Amniotic epithelial cell (primary cell): Measurements from ENCODE around the gene RPS6KA5.
"Not testable (repeated sequence)": the region's sequence is repeated elsewhere in the genome, so short reads cannot be mapped to it uniquely, and the experiment has no call there.

Experiments used
- DNase-seq: peaks from one replicate; pipeline ENCODE4 v3.0.0-alpha.2; 2010; ENCODE audit warnings: low read depth

RPS6KA5 gene

DNA sequence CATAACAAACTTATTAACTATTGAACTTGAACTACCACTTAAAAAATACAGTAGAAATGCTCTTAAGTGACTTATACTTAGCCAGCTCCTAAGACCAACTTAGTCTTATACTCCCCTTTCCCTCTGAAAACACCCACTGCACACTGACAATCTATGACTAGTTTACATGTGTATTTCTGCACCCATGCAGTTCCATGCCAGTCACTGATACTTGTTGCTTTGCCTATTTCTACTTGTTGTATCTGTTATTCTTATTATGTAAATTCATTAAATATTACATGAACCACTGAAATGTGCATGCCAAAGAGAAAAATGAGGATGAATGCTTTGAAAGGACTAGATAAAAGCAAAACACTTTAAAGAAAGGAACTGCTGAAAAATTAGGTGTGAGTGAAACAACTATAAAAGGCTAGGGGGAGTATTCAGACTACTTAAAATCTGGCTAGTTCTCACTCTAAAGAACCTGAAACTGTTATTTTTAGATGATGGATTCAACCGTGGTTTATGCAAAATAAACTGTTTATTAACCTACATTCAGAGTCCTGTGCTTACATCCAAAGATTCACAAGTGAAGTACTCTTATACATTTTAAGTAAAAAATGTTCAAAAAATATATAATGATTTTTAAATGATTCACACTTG is 74.7 kb downstream of the RPS6KA5 start:
- DNase-seq: no peak

DNA sequence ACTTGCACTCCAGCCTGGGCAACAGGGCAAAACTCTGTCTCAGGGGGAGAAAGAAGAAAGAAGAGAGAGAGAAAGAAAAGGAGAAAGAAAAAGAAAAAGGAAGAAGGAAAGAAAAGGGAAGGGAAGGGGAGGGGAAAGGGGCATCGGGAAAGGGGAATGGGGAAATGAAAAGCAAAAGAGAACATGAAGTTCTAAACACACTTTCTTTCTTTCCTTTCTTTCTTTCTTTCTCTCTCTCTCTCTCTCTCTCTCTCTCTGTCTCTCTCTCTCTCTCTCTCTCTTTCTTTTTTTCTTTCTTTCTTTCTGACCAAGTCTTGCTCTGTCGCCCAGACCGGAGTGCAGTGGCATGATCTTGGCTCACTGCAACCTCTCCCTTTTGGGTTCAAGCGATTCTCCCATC is 76.9 kb downstream of the RPS6KA5 start:
- DNase-seq: no peak

DNA sequence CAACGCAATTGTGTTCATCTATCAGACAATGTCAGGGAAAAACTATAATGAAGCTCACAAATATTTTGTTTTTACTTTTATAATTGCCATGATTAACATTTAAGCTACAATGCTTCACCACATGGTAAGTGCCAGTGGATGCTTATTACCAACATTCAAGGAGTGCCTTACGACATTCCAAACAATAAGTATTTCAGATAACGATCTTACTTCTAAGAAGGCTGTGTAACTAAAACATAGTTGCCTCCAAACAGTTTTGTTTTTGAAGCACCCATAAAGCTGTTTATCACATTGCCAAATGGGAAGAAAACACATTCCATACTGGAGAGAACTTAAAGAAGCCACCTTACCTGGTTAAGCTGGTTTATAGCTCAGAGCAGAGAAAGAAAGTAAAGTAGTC is 78.8 kb downstream of the RPS6KA5 start:
- DNase-seq: no peak

DNA sequence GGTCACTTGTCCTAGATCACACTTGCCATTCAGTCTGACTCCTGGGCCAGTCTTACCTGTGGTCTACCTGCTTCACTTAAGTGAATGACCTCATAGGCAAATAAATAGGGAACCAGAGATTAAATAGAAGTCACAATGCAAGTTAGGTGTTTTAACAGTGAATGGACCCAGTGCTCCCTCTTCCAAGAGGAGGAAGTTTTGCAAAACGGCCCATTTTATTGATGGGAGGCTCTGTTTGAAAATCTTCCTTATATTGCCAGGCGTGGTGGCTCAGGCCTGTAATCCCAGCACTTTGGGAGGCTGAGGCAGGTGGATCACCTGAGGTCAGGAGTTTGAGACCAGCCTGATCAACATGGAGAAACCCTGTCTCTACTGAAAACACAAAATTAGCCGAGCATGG is 79.8 kb downstream of the RPS6KA5 start:
- not testable (repeated sequence) for DNase-seq

DNA sequence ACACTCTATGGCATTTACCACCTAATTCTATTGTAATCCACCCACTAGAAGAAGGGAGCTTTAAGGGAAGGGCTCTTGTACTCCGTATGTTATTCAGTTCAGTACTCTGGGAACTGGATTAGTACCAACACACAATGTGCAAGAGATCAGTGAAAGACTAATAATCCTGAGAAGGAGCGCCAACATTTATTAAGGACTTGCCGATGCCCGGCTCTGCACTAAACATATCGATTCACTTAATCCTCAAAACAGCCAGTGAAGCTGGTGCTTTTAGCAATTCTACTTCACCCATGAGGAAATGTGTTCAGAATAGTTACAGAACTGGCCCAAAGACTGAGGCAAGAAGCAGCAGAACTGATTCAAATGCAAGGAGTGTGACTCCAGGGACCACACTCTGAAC is 80.9 kb downstream of the RPS6KA5 start:
- DNase-seq: no peak

DNA sequence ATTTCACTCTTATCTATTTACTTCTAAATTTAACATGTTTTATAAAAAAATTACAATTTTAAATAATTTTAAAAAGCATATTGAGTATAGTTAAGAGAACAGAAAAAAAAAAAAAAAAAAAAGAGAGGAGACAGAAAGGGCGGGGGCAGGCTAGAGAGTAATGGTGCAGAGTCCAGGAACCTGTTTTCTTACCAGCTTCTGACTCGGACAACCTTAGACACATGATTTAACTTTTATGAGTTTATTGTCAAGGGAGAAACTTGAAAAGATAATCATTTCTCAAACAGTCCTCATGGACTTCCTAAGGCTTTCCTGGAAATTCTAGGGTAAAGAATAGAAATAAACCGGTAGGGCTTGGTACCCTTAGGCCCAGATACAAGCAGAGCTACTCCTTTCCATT is 84.3 kb downstream of the RPS6KA5 start:
- DNase-seq: no peak

DNA sequence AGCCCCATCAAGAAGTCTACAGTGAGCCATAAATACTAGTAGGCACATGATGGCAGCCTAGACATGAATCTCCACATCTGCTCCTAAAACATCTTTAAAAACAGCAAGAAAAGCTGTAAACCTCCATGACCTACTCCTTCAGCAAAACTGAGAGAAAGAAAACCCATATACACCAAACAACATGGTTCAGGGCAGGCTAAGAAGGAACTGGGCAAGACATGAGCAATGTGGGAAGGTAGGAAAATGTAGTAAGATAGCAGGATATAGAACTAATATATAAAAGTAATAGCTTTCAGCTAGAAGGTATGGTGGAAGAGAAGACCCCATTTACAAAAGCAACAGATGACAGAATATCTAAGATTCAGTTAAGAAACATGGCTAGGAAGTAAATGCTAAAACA is 88.8 kb downstream of the RPS6KA5 start:
- DNase-seq: no peak

DNA sequence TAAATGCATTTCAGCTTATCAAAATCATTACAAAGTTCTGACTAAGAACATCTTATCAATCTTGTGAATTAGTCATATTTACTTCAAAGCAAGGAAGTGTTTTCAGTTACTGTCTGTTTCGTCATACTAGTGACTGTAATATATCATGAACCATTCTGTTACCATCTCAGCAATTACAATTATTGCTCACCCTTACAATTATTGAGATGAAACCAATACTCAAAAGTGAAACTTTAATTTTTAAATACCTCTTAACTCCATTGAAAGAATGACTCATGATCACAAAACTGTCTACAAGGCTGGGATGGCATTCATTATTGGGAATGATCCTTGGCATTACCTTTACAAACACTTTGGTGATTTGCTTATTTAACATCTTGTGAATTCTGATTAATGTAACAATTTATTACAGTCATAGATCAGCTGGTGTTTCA is 90.3 kb downstream of the RPS6KA5 start:
- DNase-seq: peak; percentile 72

DNA sequence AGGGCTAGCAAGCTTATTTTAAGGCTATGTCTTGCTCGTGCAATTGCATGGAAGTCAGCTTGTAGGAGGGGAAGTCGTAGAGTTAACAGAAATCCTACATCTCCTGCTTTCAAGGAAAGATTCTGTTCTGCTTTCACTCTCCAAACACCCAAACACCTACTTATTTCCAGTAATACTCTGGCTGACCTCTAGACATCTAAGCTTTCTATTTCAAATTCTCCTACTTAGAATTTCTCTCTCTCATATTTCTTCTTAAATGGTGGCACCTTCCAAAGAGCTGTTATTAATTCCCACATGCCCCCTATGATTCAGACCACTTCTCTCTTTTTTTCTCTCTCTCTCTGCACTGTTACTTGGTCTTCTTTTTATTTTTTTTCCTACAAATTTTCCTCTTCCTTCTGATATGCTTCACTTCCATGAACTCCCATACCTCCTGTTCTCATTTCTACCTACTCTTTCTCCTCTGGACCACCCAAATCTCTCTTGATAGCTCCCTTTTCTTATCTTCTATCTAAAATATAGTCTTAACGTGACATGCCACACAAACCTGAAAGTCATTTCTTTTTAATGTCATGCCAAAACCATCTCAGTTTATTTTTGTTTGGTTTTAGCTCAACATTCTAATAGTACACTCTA is 90.8 kb downstream of the RPS6KA5 start:
- DNase-seq: peak; percentile 20

DNA sequence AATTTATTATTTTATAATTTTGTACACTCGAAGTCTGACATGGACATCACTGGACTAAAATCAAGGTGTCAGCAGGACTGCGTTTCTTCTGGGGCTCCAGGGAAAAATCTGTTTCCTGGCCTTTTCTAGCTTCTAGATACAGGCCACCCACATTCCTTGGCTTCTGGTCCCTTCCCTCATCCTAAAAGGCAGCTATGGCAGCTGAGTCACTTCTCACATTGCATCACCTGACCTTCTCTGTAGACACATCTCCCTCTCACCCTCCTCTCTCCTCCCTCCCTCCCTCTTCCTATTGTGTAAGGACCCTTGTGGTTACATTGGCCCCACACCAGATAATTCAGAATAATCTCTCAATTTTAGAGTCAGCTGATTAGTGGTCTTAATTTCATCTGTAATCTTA is 92.4 kb downstream of the RPS6KA5 start:
- DNase-seq: peak; percentile 53

DNA sequence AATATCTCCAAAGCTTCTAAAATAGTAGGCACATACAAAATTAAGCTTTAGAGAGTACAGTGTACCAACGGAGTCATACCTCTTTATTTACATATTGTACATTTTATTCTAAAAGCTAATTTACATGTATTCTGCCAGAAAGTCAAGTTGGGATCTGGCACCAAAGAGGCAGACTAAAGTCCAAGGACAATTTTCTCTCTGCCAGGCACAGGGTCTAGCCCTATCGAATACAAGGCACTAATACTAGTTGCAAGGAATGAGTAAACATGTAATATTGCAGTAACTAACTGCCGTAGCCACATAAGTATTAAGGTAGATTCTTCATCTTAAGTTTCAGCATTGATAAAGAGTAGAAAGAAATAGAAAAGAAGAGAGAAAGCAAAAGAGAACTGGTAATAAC is 93.9 kb downstream of the RPS6KA5 start:
- no peak for DNase-seq

DNA sequence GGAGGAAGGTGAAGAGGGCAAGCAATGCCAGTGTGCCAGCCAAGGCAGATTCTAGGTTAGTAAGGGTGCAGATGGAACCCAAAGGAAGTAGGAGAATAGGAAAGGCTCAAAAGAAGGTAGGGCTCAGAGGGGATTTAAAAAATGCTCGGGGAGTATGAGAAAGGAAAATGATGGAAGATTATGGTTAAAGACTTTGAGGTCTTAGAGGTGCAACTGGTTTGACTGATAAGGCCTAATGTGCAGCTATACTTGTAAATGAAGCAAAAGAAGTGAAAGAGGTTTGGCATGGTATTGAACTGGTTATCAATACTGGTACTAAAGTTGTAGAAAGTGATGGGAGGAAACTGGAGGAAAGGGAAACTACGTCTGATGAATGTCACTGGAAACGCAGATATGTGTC is 94.7 kb downstream of the RPS6KA5 start:
- DNase-seq: no peak

DNA sequence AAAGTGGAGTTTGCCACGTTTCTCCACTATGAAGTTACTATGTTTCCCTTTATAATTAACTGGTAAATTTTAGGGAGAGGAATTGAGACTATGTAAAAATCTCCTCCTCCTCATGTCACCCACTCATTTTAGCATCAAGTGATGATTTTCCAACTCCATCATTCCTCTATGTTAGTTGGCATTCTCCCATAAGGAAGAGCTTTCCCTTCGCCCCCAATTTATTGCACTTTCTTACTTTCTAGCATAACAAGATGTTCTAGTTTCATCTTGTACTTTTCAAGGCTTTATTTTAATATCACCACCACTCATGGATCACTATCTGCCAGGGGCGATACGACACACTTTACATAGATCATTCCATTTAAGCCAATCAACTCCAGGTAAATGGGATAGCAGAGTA is 97.1 kb downstream of the RPS6KA5 start:
- no peak for DNase-seq

DNA sequence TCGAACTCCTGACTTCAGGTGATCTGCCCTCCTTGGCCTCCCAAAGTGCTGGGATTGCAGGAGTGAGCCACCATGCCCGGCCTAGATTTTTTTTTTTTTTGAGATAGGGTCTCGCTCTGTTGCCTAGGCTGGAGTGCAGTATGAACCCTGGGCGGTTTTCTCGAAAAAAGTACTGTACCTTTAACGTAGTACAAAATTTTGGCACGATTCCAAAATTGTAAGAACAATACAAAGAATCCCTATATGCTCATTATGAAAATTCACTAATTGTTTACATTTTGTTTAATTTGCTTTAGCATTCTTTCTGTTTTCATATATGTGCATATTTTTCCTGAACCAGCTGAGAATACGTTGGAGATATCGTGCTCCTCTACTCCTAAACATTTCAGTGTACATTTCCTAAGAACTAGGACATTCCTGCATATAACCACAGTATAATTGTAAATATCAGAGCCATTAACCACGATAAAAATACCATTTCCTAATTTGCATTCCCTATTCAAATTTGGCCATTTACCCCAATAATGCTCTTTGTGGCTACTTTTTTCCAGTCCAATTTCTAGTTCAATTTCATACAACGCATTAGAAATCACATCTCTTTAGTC is 97.8 kb downstream of the RPS6KA5 start:
- no peak for DNase-seq

DNA sequence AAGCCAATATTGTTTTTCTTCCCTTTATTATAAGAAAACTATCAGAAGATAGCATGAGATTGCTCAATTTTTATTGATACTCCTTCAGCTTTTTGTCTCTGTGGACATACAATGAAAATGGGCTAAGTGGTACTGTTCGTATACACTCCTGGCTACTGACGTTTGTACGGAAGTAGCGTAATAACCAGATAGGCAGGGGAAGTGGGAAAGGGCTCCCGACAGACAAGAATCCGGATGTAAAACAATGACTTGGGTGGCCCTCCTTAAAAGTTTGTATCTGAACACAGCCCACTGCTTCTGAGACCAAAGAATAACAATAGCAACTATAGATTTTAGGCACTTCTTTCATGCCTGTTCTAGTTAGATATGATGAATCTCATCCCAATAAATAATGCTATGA is 99.6 kb downstream of the RPS6KA5 start:
- DNase-seq: no peak

DNA sequence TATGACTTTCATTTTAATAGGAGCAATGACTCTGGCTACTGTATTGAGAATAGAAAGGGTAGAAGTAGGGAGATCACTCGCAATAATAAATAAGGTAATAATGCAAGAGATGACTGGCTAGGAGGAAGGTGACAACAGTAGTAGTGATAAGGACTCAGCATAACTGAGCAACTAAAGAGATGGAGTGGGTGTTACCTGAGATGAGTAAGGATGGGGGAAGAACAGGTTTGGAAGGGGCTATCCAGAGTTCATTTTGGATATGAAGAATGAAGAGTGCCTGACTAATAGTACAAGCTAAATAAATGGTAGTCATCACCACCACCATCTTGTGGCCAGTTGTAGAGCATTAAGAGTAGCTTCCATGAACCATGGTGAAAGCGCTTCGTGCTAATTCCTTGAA is 101.1 kb downstream of the RPS6KA5 start:
- DNase-seq: no peak

DNA sequence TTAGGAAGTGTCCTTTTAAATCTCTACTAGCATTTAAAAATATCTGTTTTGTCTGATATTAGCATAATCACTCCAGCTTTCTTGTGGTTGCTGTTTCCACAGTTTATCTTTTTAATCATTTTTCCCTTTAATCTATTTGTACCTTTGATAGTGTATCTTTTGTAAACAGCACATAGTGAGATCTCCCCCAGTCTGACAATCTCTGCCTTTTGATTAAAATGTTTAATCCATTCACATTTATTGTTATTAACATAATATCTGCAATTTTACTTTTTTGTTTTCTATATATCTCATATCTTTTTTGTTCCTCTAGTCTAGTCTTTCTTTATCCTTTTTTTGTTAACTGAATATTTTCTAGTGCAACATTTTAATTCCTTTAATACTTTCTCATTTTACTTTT is 104.2 kb downstream of the RPS6KA5 start:
- no peak for DNase-seq

DNA sequence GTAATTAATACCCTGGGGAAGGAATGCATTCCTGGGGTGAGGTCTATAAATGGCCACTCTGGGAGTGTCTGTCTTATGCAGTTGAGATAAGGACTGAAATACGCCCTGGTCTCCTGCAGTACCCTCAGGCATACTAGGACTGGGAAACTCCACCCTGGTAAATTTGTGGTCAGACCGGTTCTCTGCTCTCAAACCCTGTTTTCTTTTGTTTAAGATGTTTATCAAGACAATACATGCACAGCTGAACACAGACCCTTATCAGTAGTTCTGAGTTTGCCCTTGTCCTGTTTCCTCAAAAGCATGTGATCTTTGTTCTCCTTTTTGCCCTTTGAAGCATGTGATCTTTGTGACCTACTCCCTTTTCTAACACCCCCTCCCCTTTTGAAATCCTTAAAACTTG is 106.8 kb downstream of the RPS6KA5 start:
- DNase-seq: not testable (repeated sequence)

DNA sequence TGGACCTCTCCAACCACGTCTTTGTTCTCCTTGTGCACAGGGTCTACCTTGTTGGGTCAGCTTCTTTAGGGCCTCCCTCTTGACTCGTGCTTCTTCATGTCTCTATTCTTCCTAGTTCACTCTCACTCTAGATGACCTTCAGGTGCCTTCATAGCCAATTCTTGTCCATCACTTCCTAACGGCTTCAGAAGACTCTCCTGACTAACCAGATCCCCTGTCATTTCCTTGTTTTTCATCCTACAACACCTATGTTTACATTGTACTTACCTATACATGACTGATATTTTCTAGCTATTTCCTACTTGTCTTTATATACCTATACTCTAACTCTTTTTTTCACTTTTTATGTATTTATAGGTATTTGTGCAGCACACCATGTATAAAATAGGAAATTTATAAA is 117.1 kb downstream of the RPS6KA5 start:
- no peak for DNase-seq

DNA sequence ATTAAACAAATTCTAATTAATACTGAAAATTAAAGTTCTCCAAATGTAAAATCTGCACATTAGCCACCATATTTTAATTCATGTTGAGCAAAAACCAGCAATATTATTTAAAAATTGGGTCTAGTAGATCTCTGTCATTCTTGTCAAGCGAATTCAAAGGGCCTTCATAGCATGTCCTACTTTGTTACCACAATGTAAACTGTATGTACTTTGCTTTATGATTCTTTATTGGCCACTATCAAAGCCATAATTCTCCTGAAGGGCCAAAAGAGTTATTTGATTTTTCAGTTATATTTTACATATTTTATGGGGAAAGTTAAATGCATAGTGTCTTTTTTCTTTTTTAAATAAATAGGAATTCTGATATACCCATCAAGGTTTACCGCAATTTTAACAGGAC is 117.9 kb downstream of the RPS6KA5 start:
- no peak for DNase-seq

DNA sequence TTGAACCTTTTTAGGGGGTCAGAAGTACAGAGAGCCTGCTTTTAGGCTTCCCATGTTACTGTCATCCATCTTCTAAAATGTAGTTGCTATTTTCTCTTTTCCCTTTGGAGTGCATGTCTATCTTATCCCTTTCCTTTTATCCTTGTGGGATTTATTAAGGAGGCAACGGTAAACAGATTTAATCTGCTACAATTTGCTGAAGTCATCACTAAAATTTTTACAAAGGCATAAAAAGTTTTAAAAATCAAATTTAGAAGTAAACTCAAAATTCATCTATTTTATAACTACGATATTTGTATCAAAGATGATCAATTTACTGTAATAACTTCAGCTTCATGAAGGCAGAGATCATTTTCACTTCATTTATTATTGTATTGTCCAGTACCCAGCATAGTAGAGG is 118.7 kb downstream of the RPS6KA5 start:
- DNase-seq: no peak

DNA sequence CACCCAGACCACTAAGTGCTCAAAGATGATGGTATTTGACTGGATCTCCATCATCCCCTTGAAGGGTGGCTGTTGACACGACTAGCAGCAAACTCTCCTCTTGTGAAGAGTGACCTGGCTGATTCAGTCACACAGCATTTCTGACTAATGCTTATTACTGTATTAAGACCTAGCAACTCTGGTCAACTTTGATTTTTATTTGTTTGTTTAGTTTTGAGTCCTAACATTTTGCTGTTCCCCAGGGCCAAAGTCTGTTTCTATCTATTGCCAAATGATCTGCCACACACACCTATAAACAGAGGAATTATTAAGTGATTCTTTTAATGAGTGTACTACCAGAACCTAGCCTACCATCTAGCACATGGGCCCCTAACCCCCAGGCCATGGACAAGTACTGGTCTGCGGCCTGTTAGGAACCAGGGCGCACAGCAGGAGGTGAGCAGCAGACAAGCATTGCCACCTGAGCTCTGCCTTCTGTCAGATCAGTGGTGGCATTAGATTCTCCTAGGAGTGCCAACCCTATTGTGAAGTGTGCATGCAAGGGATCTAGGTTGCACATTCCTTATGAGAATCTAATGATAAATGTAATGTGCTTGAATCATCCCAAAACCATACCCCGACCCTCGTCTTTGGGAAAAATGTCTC is 120.0 kb downstream of the RPS6KA5 start:
- no peak for DNase-seq

DNA sequence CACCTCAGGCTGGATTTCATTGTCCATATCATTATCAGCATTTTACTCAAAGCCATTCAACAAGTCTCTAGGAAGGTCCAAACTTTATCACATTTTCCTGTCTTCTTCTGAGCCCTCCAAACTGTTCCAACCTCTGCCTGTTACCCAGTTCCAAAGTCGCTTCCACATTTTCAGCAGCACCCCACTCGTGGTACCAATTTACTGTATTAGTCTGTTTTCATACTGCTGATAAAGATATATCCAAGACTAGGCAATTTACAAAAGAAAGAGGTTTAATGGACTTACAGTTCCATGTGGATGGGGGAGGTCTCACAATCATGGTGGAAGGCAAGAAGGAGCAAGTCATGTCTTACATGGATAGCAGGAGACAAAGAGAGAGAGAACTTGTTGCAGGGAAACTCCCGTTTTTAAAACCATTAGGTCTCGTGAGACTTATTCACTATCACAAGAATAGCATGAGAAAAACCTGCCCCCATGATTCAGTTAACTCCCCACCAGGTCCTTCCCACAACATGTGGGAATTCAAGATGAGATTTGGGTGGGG is 121.1 kb downstream of the RPS6KA5 start:
- not testable (repeated sequence) for DNase-seq
